ENCODE data around the gene MRPS18C. TPM values are rescaled to one million over a fixed set of nuclear protein-coding genes. Genes with fewer than 3 reads are reported as not detected.

MRPS18C gene
- total and polyA plus RNA-seq, 2 of the 4 experiments (the other 2 are of a cell fraction) = 8.6 to 12.2 TPM

DNA sequence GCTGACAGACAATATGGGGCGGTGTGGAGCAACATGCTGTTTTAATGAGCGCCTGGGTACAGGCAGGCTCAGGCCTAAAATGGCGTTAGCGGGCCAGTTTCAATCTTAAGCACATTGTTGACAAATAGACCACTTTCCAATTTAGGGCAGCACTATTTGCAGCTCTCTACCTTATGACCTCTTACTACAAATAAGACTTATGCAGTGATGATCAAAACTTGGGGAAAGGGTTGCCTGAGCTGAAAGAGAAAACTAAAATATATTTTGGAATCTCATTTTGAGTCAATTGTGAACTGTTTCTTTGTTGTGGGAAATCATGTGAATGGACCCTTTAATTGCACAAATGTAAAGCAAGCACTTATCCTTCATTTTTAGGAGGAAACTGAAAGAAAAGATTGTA, 54.6 kb downstream of the MRPS18C start:
- Histone ChIP-seq H2BK120ac (ENCODE audit: low read depth, low read length) (no peak overlapping the region), H3K27me3 (ENCODE audit: control insufficient read depth, insufficient read depth, low read length) (no peaks in the 10 kb centered on the region; the same call in 1 of the 2 replicates), H3K9me3 (ENCODE audit: control insufficient read depth, insufficient read depth, low read length) (no peaks in the 10 kb centered on the region), H3K4ac (ENCODE audit: low read depth, low read length) (no peak overlapping the region), H3K9me1 (ENCODE audit: insufficient read depth, low read length) (no peaks in the 10 kb centered on the region), H2BK15ac (ENCODE audit: low read depth, low read length) (no peak overlapping the region), H3K4me2 (ENCODE audit: low read depth, low read length) (no peak overlapping the region), H2AFZ (replicated peaks; ENCODE audit: low read length, poor library complexity) (peak overlapping the region; percentile 41), H3K27ac (ENCODE audit: insufficient read depth, low read length) (no peak overlapping the region), H2AK5ac (ENCODE audit: low read depth, low read length) (no peak overlapping the region), H4K5ac (ENCODE audit: low read depth, low read length) (no peak overlapping the region), H4K8ac (ENCODE audit: low read depth in 2 of 2, low read length in 2 of 2) (no peak overlapping the region), H2BK5ac (ENCODE audit: low read depth, low read length, poor library complexity, severe bottlenecking) (no peak overlapping the region), H4K91ac (ENCODE audit: insufficient read depth, low read depth, low read length) (no peak overlapping the region), H3K4me3 (ENCODE audit: insufficient read depth, low read depth, low read length) (no peak overlapping the region), H3K4me1 (ENCODE audit: control insufficient read depth, insufficient read depth, low read length) (no peaks in the 10 kb centered on the region), H3K18ac (ENCODE audit: low read depth, low read length) (no peak overlapping the region), H3K79me1 (ENCODE audit: low read depth in 1 of 2, low read length in 2 of 2) (no peaks in the 10 kb centered on the region), H3K56ac (ENCODE audit: extremely low read depth, insufficient read depth, low read length) (no peak overlapping the region), H3K23ac (ENCODE audit: low read depth, low read length) (no peak overlapping the region), H3K36me3 (ENCODE audit: control insufficient read depth, insufficient read depth, low read length) (no peaks in the 10 kb centered on the region), H3K14ac (replicated peaks; ENCODE audit: low read depth, low read length) (no peak overlapping the region), H4K20me1 (ENCODE audit: insufficient read depth, low read length) (no peaks in the 10 kb centered on the region), H2BK20ac (ENCODE audit: low read depth, low read length) (no peak overlapping the region), H2AK9ac (replicated peaks; ENCODE audit: low read depth, low read length, poor library complexity) (no peak overlapping the region), H3K9ac (ENCODE audit: low read depth, low read length) (no peak overlapping the region)
- dilution Hi-C loops (cut with HindIII; ENCODE audit: low sequenced_read_pairs, unreplicated experiment) (no loop called here), in situ Hi-C loops (cut with MboI; ENCODE audit: low sequenced_read_pairs) (loop anchor here (5.0 to 25.0 kb wide), 3 partner anchors 127 to 1002 kb away; no protein-coding TSS in a partner anchor), intact Hi-C loops (cut with micrococcal nuclease) (no loop called here)
- whole genome bisulfite sequencing, 2 experiments (ENCODE audit: extremely low coverage in 2 of 2, insufficient read length in 1 of 2) = 100% methylated on average over 2 of the region's 4 CpGs; no CpG with 5 or more reads in 1 of the 2 experiments
- DNase-seq (no peak), ATAC-seq (ENCODE audit: low read depth) (no peak)
- POLR2A ChIA-PET (ENCODE audit: unreplicated experiment) = no interaction called here
- BruUV-seq (replicated peaks) = no TSS peak
- CTCF ChIA-PET = no interaction called here
- TF ChIP-seq MAZ (IDR thresholded peaks at IDR 0.05; ENCODE audit: borderline replicate concordance, low read depth, low read length) (no peak), RAD21 (IDR thresholded peaks at IDR 0.05; ENCODE audit: low read length) (no peak), BHLHE40 (IDR thresholded peaks at IDR 0.05; ENCODE audit: low read depth, low read length) (no peak), CEBPB (IDR thresholded peaks at IDR 0.05; ENCODE audit: low read depth, low read length) (no peak), MAFK (IDR thresholded peaks at IDR 0.05; ENCODE audit: low read depth, low read length) (no peak), CHD1 (IDR thresholded peaks at IDR 0.05; ENCODE audit: low read depth, low read length) (no peak), POLR2A (IDR thresholded peaks at IDR 0.05; ENCODE audit: low read depth, low read length) (no peak), MXI1 (IDR thresholded peaks at IDR 0.05; ENCODE audit: borderline replicate concordance, low read depth, low read length) (no peak), RCOR1 (IDR thresholded peaks at IDR 0.05; ENCODE audit: insufficient replicate concordance, low read length) (no peak)
- TF ChIP-seq, protein P1, sequence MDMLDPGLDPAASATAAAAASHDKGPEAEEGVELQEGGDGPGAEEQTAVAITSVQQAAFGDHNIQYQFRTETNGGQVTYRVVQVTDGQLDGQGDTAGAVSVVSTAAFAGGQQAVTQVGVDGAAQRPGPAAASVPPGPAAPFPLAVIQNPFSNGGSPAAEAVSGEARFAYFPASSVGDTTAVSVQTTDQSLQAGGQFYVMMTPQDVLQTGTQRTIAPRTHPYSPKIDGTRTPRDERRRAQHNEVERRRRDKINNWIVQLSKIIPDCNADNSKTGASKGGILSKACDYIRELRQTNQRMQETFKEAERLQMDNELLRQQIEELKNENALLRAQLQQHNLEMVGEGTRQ (IDR thresholded peaks at IDR 0.05; ENCODE audit: low read depth, low read length) = no peak
- TF ChIP-seq, protein P2, sequence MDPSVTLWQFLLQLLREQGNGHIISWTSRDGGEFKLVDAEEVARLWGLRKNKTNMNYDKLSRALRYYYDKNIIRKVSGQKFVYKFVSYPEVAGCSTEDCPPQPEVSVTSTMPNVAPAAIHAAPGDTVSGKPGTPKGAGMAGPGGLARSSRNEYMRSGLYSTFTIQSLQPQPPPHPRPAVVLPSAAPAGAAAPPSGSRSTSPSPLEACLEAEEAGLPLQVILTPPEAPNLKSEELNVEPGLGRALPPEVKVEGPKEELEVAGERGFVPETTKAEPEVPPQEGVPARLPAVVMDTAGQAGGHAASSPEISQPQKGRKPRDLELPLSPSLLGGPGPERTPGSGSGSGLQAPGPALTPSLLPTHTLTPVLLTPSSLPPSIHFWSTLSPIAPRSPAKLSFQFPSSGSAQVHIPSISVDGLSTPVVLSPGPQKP (IDR thresholded peaks at IDR 0.05; ENCODE audit: borderline replicate concordance, low read depth, low read length) = no peak

Data from IMR-90 (cell line).